BJ (cell line): ENCODE results near the gene TBC1D1. TPM values are rescaled to one million over a fixed set of nuclear protein-coding genes. Genes with fewer than 3 reads are reported as not detected.

Experiments used
- CTCF ChIA-PET: fragments of 350-600 bp; formaldehyde crosslinking; extraction: SDS; loops from one replicate; lab custom pipeline; 2021; ENCODE audit warnings: antibody characterized with exemption, inconsistent platforms; lab: Yijun Ruan, JAX
- POLR2A ChIA-PET: fragments of 300-600 bp; sonication (Branson Sonifier 250); formaldehyde crosslinking; extraction: SDS; loops from one replicate; lab custom pipeline; 2021; ENCODE audit warnings: antibody characterized with exemption; lab: Charles Lee
- DNase-seq: peaks from one replicate; pipeline ENCODE4 v3.0.0-alpha.2; 2011; ENCODE audit warnings: low read depth
- H3K27me3 ChIP-seq: 2 replicates; pipeline ENCODE4 v1.6.0; 2011; ENCODE audit warnings: low read length; ENCODE audit not compliant: control insufficient read depth, insufficient read depth
- H3K36me3 ChIP-seq: 2 replicates; pipeline ENCODE4 v1.5.1; 2011; ENCODE audit warnings: low read length; ENCODE audit not compliant: control insufficient read depth, insufficient read depth
- H3K4me3 ChIP-seq: 2 replicates; pipeline ENCODE4 v1.5.1; 2011; ENCODE audit warnings: low read depth, mild to moderate bottlenecking, control low read depth, low read length
- polyA plus RNA-seq: library from polyadenylated mRNA; depleted of rRNA; stranded (reverse); fragments of >200 nt; gene quantifications from 2 replicates; pipeline ENCODE4 v1.2.3, GENCODE V29; 2011
- TF ChIP-seq, protein P1 (sequence below): IDR thresholded peaks from 2 replicates; pipeline ENCODE4 v1.5.1; 2011; ENCODE audit warnings: low read depth, mild to moderate bottlenecking, control low read depth, inconsistent platforms, low read length, moderate library complexity; ENCODE audit not compliant: insufficient read depth

Gene TBC1D1
- polyA plus RNA-seq, 1 experiment: 46.1 TPM

GRCh38 chr4:38073596-38074234 lies 182.8 kb downstream of the TBC1D1 start:
- Histone ChIP-seq H3K27me3 (no peaks in the 10 kb centered on the region), H3K36me3 (no peaks in the 10 kb centered on the region), H3K4me3 (no peak overlapping the region)
- POLR2A ChIA-PET: no interaction called here
- TF ChIP-seq, protein P1, sequence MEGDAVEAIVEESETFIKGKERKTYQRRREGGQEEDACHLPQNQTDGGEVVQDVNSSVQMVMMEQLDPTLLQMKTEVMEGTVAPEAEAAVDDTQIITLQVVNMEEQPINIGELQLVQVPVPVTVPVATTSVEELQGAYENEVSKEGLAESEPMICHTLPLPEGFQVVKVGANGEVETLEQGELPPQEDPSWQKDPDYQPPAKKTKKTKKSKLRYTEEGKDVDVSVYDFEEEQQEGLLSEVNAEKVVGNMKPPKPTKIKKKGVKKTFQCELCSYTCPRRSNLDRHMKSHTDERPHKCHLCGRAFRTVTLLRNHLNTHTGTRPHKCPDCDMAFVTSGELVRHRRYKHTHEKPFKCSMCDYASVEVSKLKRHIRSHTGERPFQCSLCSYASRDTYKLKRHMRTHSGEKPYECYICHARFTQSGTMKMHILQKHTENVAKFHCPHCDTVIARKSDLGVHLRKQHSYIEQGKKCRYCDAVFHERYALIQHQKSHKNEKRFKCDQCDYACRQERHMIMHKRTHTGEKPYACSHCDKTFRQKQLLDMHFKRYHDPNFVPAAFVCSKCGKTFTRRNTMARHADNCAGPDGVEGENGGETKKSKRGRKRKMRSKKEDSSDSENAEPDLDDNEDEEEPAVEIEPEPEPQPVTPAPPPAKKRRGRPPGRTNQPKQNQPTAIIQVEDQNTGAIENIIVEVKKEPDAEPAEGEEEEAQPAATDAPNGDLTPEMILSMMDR: no peak
- no peak for DNase-seq
- CTCF ChIA-PET: interaction anchor here (1.0 to 1.1 kb wide), 2 partner anchors 18 to 106 kb away, joined by 3 to 4 read pairs; no protein-coding TSS in a partner anchor

GRCh38 chr4:38075370-38076152 lies 184.7 kb downstream of the TBC1D1 start:
- Histone ChIP-seq H3K36me3 (no peaks in the 10 kb centered on the region), H3K27me3 (no peaks in the 10 kb centered on the region), H3K4me3 (no peak overlapping the region)
- TF ChIP-seq, protein P1: no peak
- DNase-seq: peak; percentile 41
- ChIA-PET POLR2A (no interaction called here), CTCF (no interaction called here)

DNA sequence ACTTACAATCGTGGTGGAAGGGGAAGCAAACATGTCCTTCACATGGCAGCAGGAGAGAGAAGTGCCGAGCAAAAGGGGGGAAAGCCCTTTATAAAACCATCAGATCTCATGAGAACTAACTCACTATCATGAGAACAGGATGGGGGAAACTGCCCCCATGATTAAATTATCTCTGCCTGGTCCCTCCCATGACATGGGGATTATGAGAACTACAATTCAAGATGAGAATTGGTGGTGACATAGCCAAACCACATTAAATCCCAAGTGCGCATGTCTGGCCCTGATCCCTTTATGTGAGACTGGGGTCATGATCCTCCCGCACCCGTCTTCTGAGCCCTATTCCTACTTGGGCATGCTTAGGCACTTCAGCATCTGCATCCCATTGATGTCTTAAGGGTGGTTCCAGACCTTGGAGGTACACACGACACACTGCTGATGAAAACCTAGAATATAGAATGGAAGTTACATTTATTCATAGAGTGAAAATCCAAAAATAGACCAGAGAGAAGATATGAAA lies 185.3 kb downstream of the TBC1D1 start:
- TF ChIP-seq, protein P1: no peak
- DNase-seq: no peak
- POLR2A ChIA-PET: no interaction called here
- CTCF ChIA-PET: no interaction called here
- H3K4me3 ChIP-seq: no peak overlapping the region
- H3K36me3 ChIP-seq: no peaks in the 10 kb centered on the region
- H3K27me3 ChIP-seq: no peaks in the 10 kb centered on the region

GRCh38 chr4:38077791-38078489 lies 187.1 kb downstream of the TBC1D1 start:
- ChIA-PET POLR2A (no interaction called here), CTCF (interaction anchor here (1.1 to 2.2 kb wide), 6 partner anchors 8 to 653 kb away, joined by 3 to 7 read pairs (median 4); no protein-coding TSS in a partner anchor)
- Histone ChIP-seq H3K27me3 (no peaks in the 10 kb centered on the region), H3K4me3 (no peak overlapping the region), H3K36me3 (no peaks in the 10 kb centered on the region)
- TF ChIP-seq, protein P1: no peak
- no peak for DNase-seq
